ENCODE data around the gene CAPN10.

CAPN10 gene

GRCh38 chr2:240589375-240589774 is 2.8 kb downstream of the CAPN10 start:
- no peak for DNase-seq (ENCODE audit: low read depth in 3 of 3)

GRCh38 chr2:240589850-240590525 is 3.5 kb downstream of the CAPN10 start:
- DNase-seq (ENCODE audit: low read depth in 3 of 3): no peak

DNA sequence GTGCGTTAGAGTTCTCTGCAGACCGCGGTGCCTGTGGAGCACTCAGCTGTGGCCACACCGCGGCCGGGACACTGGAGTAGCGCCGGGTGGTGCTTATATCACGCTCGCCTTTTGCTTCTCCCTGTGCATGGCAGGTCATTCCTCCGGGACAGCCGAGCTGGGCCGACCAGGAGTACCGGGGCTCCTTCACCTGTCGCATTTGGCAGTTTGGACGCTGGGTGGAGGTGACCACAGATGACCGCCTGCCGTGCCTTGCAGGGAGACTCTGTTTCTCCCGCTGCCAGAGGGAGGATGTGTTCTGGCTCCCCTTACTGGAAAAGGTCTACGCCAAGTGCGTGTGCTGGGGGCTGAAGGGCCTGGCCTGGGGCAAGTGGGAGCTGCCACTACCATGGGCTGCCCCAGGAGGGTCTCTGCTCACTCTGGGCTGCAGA is 4.2 kb downstream of the CAPN10 start:
- DNase-seq (ENCODE audit: low read depth in 3 of 3): no peak

GRCh38 chr2:240591226-240591625 is 4.7 kb downstream of the CAPN10 start:
- no peak for DNase-seq (ENCODE audit: low read depth in 3 of 3)

- no peak for DNase-seq (ENCODE audit: low read depth in 3 of 3)
Measured at GRCh38 chr2:240591784-240592183, 5.2 kb downstream of the CAPN10 start.

DNA sequence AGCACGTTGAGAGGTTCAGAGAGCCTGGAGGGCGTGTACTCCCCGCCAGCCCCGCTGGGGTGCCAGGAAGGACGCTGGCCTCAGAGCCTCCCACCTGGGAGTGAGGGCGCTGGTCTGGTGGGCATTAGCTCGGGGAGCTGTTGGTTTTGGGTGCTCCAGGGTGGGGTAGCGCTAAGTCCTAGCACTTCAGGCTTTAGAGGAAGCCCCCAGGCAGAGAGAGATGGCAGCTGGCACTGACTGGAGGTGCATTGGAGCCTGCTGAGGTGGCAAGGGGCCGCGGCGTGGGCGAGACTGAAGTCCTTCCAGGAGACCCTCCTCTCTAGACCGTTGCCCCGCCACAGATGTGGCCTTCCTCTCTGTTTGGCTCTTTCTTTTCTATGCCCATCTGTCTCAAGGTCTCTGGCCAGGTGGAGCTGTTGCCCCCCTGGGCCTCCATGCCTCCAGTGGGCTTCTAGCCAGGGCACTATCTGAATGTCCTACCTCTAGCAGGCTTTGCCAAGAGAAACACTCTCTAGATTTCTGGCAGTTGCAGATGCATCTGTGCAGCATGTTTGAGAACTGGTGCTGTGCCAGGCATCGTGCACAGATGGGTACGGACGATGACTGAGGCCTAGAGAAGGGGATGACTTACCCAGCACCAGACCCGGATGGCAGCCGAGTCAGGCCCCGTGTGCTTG is 6.6 kb downstream of the CAPN10 start:
- DNase-seq (ENCODE audit: low read depth in 3 of 3): no peak

GRCh38 chr2:240593703-240594451 is 7.3 kb downstream of the CAPN10 start:
- no peak for DNase-seq (ENCODE audit: low read depth in 3 of 3)

DNA sequence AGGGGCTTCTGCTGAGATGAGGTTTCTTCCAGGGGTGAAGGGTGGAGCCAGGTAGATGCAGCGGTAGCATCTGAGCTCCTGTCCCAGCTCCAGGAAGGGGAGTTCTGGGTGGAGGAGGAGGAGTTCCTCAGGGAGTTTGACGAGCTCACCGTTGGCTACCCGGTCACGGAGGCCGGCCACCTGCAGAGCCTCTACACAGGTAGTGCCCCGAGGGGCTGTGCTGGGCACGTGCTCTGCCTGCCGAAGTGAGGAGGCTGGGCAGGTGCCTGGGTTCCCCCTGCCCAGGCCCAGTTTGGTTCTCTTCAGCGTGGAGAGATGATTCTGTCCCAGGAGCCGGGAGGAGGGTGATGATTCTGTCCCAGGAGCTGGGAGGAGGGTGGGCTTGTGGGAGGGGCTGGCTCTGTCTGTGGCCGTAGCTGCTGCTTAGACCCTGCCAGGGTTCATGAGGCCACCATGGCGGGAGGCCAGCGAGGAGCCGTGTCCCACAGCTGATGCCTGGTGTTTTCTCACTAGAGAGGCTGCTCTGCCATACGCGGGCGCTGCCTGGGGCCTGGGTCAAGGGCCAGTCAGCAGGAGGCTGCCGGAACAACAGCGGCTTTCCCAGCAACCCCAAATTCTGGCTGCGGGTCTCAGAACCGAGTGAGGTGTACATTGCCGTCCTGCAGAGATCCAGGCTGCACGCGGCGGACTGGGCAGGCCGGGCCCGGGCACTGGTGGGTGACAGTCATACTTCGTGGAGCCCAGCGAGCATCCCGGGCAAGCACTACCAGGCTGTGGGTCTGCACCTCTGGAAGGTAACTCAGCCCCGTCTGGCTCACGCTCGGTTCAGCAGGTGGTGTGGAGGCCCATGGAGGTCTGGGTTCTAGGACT is 8.2 kb downstream of the CAPN10 start:
- no peak for DNase-seq (ENCODE audit: low read depth in 3 of 3)

DNA sequence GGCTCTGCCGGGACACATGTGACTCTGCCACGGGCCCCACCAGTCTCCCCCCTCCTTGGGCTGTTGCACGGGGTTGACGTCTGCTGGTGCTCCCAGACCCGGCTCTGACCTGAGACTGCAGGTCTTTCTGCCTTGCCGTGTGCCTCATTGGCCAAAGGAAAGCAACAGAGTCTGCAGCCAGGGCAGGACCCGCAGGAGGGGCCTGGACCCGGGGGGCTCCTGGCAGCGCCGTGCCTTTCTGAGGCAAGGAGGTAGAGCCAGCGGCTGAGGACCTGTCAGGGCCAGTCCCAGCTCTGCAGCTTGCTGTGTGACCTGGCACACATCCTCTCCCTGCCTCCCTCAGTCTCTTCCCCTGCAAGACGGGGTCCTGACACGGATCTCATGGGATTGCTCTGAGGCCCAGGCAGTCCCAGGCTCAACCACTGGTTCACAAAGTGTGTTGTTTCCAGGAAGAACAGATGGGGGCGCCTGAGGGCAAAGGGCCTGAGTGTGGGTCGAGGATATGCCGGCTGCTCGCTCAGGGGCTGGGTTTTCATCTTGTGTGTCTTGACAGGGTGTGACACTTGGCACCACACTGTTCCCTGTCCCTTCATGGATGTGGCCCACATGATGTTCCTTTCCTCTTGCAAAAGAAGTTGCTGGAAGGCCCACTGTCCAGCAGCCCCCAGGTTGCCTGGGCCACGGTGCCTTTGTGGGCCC is 9.0 kb downstream of the CAPN10 start:
- peak in 1 of 3 donors; percentile 22 for DNase-seq (ENCODE audit: low read depth in 3 of 3)

DNA sequence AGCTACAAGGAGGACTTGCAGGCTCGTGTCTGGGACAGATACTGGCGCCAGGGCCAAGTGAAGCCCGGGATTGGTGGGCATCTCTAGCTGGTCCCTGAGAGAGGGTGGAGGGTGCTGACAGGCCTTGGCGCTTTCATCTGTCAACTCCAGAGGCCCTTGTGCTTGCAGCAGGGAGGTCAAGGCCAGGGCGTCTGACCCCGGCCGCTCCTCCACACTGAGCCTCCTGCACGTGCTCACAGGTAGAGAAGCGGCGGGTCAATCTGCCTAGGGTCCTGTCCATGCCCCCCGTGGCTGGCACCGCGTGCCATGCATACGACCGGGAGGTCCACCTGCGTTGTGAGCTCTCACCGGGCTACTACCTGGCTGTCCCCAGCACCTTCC is 9.5 kb downstream of the CAPN10 start:
- DNase-seq (ENCODE audit: low read depth in 3 of 3): no peak

- DNase-seq (ENCODE audit: low read depth in 3 of 3): no peak
Measured at GRCh38 chr2:240596491-240596931, 10.0 kb downstream of the CAPN10 start.

DNA sequence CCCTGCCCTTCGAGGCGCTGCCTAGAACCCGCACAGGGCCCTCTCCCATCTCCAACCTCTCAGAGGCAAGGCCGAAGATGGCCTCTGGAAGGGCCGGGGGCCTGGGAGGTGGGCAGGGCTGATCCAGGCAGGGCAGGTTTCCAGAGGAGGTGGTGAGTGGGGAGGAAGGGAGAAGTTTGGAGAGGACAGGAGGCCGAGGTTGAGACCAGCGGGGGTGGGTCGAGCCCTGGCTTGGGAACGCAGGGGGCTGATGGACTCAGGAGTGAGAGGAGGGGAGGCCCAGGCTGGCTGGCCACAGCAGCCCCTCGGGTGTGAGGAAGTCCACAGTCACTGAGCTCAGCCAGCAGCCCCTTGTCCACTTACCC is 10.5 kb downstream of the CAPN10 start:
- DNase-seq (ENCODE audit: low read depth in 3 of 3): no peak

- DNase-seq (ENCODE audit: low read depth in 3 of 3): no peak
Measured at GRCh38 chr2:240597419-240598181, 11.1 kb downstream of the CAPN10 start.

DNA sequence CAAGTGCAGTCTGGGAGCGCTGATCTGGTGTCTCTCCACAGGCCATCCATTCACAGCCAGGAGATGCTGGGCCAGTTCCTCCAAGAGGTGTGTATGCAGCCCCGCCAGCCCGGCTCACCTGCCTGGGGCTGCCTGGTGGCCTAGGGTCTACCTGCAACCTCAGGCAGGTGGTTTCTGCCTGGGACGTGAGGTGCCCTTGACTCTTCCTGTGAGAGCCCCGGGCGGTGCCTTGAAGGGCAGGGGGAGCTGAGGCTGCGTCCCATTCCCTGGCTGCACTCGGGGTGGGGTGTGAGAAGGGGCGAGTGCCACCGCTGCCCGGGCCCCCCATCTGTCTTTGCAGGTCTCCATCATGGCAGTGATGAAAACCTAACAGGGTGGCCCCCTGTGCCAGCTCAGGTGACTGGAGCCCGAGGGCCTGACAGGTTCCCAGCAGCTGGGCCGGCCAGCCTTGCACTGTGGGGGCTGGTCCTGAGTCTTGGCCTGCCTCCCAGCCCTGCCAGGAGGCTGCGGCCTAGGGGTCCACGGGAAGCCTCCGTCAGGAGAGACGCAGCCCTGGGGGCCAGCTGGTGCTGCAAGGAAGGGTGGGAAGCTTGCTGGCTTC is 11.9 kb downstream of the CAPN10 start:
- no peak for DNase-seq (ENCODE audit: low read depth in 3 of 3)

DNA sequence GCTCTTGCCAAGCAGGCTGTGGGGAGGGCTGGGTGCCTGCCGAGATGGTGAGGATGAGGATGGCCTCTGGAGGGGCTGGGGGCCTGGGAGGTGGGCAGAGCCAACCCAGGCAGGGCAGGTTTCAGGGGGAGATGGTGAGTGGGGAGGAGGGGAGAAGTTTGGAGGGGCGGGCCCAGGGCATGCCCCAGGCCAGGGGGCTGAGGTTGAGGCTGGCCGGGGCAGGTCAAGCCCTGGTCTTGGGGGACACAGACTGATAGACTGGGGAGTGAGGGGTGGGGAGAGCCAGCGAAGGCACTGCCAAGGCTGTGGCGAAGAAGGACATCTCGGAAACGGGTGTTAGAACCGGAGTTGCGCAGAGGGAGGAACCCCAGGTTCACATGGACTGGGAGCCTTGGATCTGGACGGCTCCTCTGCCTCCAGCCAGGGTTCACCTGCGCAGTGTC is 12.6 kb downstream of the CAPN10 start:
- DNase-seq (ENCODE audit: low read depth in 3 of 3): no peak

- DNase-seq (ENCODE audit: low read depth in 3 of 3): no peak
Measured at GRCh38 chr2:240600451-240600961, 14.0 kb downstream of the CAPN10 start.

DNA sequence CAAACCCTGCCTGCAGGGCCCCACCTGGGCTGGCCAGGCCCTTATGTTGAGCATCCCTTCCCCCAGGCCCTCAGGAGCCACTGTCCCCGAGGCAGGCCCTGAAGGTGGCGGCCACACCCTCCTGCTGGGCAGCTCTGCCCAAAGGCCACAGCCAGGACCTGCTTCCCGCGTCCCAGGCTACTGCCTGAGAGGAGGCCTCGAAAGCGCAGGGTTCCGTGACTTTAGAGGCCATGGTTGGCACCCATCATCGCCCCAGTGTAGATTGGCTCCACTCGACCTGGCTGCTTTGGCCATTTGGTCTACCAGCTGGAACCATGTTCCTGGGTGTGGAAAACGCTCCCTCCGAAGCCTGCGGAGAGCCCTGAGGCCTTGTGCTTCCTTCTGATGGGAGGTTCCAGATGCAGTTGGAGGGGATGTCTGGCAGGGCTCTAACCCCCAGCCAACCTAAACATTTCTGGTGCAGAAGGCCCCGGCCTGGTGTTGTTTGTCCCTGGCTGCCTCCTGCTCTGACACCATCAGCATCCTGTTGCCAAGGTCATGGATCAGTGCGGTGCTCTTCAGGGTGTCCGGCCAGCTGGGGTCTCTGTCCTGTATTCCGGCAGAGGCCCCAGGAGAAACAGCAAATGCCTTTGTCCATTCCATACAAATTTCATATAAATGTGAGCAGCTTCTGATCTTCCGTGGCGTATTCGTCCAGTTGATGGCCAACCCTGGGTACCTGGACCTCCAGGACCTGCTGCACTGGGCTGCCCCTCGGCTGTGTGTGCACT is 14.7 kb downstream of the CAPN10 start:
- no peak for DNase-seq (ENCODE audit: low read depth in 3 of 3)

- no peak for DNase-seq (ENCODE audit: low read depth in 3 of 3)
Measured at GRCh38 chr2:240601831-240602160, 15.3 kb downstream of the CAPN10 start.
